CD14-positive monocyte (primary cell): ENCODE results near the gene MSI2. TPM values are rescaled to one million over a fixed set of nuclear protein-coding genes. Genes with fewer than 3 reads are reported as not detected.

Experiments used
- DNase-seq, 3 donors: peaks; one replicate each; pipeline ENCODE4 v3.0.0-alpha.2; 2011 to 2022
- H2AFZ ChIP-seq: 2 replicates; pipeline ENCODE4 v1.6.0; 2012; ENCODE audit warnings: mild to moderate bottlenecking, low read depth, low read length, inconsistent platforms; ENCODE audit not compliant: insufficient read depth, poor library complexity, severe bottlenecking
- H3K27ac ChIP-seq, 2 donors: 1 replicate in 1 of 2; 2 replicates in 1 of 2; pipeline ENCODE4 v1.5.1; 2012 to 2013; ENCODE audit warnings: low read length in 2 of 2, control low read depth in 1 of 2, inconsistent platforms in 1 of 2, low read depth in 1 of 2, mild to moderate bottlenecking in 1 of 2
- H3K27me3 ChIP-seq, 2 donors: one replicate each; pipeline versions ENCODE4 v1.6.0 to v1.6.1; 2011 to 2013; ENCODE audit warnings: low read length in 2 of 2; ENCODE audit not compliant: control insufficient read depth in 2 of 2, insufficient read depth in 2 of 2
- H3K36me3 ChIP-seq, 2 donors: replicated peaks in 1 of 2; 1 replicate in 1 of 2; 2 replicates in 1 of 2; pipeline versions ENCODE4 v1.5.1 to v1.6.1; 2012 to 2013; ENCODE audit warnings: low read length in 2 of 2, control low read depth in 1 of 2, inconsistent platforms in 1 of 2, mild to moderate bottlenecking in 1 of 2; ENCODE audit not compliant: insufficient read depth in 2 of 2, control insufficient read depth in 1 of 2
- H3K4me1 ChIP-seq, 2 donors: 1 replicate in 1 of 2; 2 replicates in 1 of 2; pipeline versions ENCODE4 v1.5.1 to v1.6.1; 2012 to 2013; ENCODE audit warnings: low read length in 2 of 2, control low read depth in 1 of 2, inconsistent platforms in 1 of 2, mild to moderate bottlenecking in 1 of 2, moderate library complexity in 1 of 2; ENCODE audit not compliant: insufficient read depth in 2 of 2, control insufficient read depth in 1 of 2
- H3K4me2 ChIP-seq: replicated peaks from 2 replicates; pipeline ENCODE3; 2012; ENCODE audit warnings: low read length, moderate library complexity, mild to moderate bottlenecking; ENCODE audit not compliant: poor library complexity, severe bottlenecking; ENCODE audit errors: extremely low read depth
- H3K4me3 ChIP-seq, 3 experiments: fragments of 200-600 bp in 1 of 3; sonication (generic) in 1 of 3; replicated peaks in 1 of 3; 1 replicate in 2 of 3; 2 replicates in 1 of 3; pipeline ENCODE4 v1.5.1; 2011 to 2013; ENCODE audit warnings: low read length in 3 of 3, mild to moderate bottlenecking in 3 of 3, control low read depth in 2 of 3, low read depth in 2 of 3, inconsistent platforms in 1 of 3, moderate library complexity in 1 of 3
- H3K79me2 ChIP-seq: 2 replicates; pipeline ENCODE4 v1.6.0; 2012; ENCODE audit warnings: mild to moderate bottlenecking, control low read depth, inconsistent platforms, low read length, moderate library complexity; ENCODE audit not compliant: insufficient read depth
- H3K9ac ChIP-seq: 2 replicates; pipeline ENCODE4 v1.6.0; 2017; ENCODE audit warnings: low read length, mild to moderate bottlenecking; ENCODE audit not compliant: insufficient read depth, poor library complexity, severe bottlenecking
- H3K9me3 ChIP-seq, 2 donors: replicated peaks in 1 of 2; 1 replicate in 1 of 2; 2 replicates in 1 of 2; pipeline versions ENCODE4 v1.5.1 to v1.6.1; 2012 to 2013; ENCODE audit warnings: low read length in 2 of 2, control low read depth in 1 of 2; ENCODE audit not compliant: control insufficient read depth in 1 of 2, insufficient read depth in 1 of 2
- H4K20me1 ChIP-seq: 2 replicates; pipeline ENCODE4 v1.6.0; 2012; ENCODE audit warnings: mild to moderate bottlenecking, low read length, control low read depth, moderate library complexity; ENCODE audit not compliant: insufficient read depth
- H3K27ac Mint-ChIP-seq, 7 donors: one replicate each; pipeline ENCODE4 v1.8.0; 2020; ENCODE audit warnings: mild to moderate bottlenecking in 7 of 7, mixed read lengths in 7 of 7, moderate library complexity in 6 of 7, inconsistent platforms in 2 of 7
- H3K27me3 Mint-ChIP-seq, 3 donors: one replicate each; pipeline ENCODE4 v1.8.0; 2021 to 2022; ENCODE audit warnings: low read depth in 3 of 3, mild to moderate bottlenecking in 3 of 3, mixed read lengths in 3 of 3, moderate library complexity in 3 of 3, inconsistent platforms in 1 of 3
- H3K36me3 Mint-ChIP-seq, 2 donors: one replicate each; pipeline ENCODE4 v1.8.0; 2020; ENCODE audit warnings: mixed read lengths in 2 of 2, inconsistent platforms in 1 of 2, mild to moderate bottlenecking in 1 of 2
- H3K4me1 Mint-ChIP-seq: one replicate; pipeline ENCODE4 v1.8.0; 2020; ENCODE audit warnings: mild to moderate bottlenecking, mixed read lengths
- H3K4me3 Mint-ChIP-seq, 2 donors: one replicate each; pipeline ENCODE4 v1.8.0; 2020; ENCODE audit warnings: mild to moderate bottlenecking in 2 of 2, mixed read lengths in 2 of 2, moderate library complexity in 1 of 2
- H3K9me3 Mint-ChIP-seq, 7 donors: one replicate each; pipeline ENCODE4 v1.8.0; 2020 to 2022; ENCODE audit warnings: mixed read lengths in 7 of 7, mild to moderate bottlenecking in 6 of 7, moderate library complexity in 6 of 7, inconsistent platforms in 2 of 7
- WGBS: methylation state at CpG from one replicate; pipeline ENCODE4 v1.1.5; 2013; ENCODE audit warnings: missing lambda C conversion rate; ENCODE audit not compliant: insufficient coverage; 5-methylcytosine and 5-hydroxymethylcytosine counted together
- intact Hi-C, 2 donors: fragments of 100-400 bp; cut with micrococcal nuclease; formaldehyde crosslinking; loops; one replicate each; pipeline versions ENCODE4 v1.15.0 to v1.15.1; 2023
- polyA plus RNA-seq, 3 donors: library from polyadenylated mRNA; depleted of rRNA in 1 of 3; unstranded in 2 of 3; stranded (reverse) in 1 of 3; fragments of 300-500 nt in 2 of 3; fragments of >200 nt in 1 of 3; fragmentation: Illumina TruSeq in 2 of 3; gene quantifications; 1 replicate in 2 of 3; 2 replicates in 1 of 3; pipeline ENCODE4 v1.2.3, GENCODE V29; 2012 to 2021
- TF ChIP-seq, protein P1 (sequence below): fragments of 200-600 bp; IDR thresholded peaks from one replicate; pipeline ENCODE4 v1.8.0; 2022; ENCODE audit warnings: antibody characterized with exemption, mild to moderate bottlenecking

The MSI2 gene
- polyA plus RNA-seq, 3 donors = 0.20 to 6.6 (median 0.37) TPM

DNA sequence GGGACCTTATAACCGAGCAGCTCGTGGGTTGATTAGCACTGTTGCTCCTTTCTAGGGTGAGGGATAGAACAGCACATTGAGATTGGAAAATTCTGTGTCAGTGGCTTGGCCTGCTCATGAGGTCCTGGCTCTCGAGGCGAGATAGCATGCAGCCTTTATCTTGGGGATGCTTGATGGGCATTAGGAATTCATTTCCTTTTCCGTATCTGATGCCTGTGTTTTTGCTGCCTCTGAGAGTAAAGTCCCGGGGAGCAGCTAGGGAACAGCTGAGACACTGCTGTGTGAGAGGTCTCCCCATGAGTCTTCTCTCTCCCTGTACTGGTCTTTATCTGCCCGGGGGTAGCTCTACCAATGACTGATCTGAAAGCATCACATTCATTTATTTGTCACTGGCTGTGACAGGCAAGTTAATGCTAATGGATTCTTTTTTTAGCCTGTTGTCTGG lies 14.5 kb downstream of the MSI2 start:
- Histone ChIP-seq H3K27ac (no peak overlapping the region), H3K4me3 (no peak overlapping the region), H3K9ac (no peak overlapping the region), H3K9me3 (no peaks in the 10 kb centered on the region), H3K4me1 (no peaks in the 10 kb centered on the region), H3K4me2 (no peak overlapping the region), H3K79me2 (no peaks in the 10 kb centered on the region), H4K20me1 (no peaks in the 10 kb centered on the region), H2AFZ (no peak overlapping the region), H3K36me3 (peaks cover 2 to 48% of the 10 kb centered on the region in 2 donors), H3K27me3 (no peaks in the 10 kb centered on the region)
- Mint-ChIP-seq H3K27me3 (peaks cover 0 to 2% (median 0%) of the 10 kb centered on the region in 3 donors), H3K27ac (peak overlapping the region in 1 of 7 donors; percentile 3), H3K9me3 (no peaks in the 10 kb centered on the region), H3K36me3 (peaks cover 45 to 79% of the 10 kb centered on the region in 2 donors), H3K4me1 (no peaks in the 10 kb centered on the region), H3K4me3 (no peak overlapping the region)
- intact Hi-C loops = no loop called here
- WGBS = no CpG with 5 or more reads among the region's 7 CpGs
- no peak for DNase-seq
- TF ChIP-seq, protein P1, sequence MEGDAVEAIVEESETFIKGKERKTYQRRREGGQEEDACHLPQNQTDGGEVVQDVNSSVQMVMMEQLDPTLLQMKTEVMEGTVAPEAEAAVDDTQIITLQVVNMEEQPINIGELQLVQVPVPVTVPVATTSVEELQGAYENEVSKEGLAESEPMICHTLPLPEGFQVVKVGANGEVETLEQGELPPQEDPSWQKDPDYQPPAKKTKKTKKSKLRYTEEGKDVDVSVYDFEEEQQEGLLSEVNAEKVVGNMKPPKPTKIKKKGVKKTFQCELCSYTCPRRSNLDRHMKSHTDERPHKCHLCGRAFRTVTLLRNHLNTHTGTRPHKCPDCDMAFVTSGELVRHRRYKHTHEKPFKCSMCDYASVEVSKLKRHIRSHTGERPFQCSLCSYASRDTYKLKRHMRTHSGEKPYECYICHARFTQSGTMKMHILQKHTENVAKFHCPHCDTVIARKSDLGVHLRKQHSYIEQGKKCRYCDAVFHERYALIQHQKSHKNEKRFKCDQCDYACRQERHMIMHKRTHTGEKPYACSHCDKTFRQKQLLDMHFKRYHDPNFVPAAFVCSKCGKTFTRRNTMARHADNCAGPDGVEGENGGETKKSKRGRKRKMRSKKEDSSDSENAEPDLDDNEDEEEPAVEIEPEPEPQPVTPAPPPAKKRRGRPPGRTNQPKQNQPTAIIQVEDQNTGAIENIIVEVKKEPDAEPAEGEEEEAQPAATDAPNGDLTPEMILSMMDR = no peak

DNA sequence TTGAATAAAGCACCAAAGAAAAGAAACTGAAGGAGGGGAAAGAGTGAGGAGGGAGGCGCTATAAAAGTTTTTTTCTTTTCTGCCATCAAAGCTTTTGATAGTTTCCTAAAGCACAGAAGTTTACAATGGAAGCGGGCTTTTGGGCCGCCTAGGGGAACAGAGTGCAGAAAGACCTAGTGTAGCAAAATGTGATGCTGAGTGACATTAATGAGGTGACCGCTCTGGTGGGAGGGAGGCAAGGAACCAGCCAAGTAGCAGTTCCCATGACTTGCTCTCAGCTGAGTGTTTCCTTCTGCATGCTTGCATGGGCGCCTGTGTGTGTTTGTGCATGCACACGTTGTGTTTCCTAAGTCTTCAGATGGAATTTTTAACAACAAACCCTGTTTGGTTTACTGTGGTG lies 15.5 kb downstream of the MSI2 start:
- Histone ChIP-seq H3K9me3 (no peaks in the 10 kb centered on the region), H3K79me2 (no peaks in the 10 kb centered on the region), H3K27me3 (no peaks in the 10 kb centered on the region), H3K4me3 (no peak overlapping the region), H3K27ac (no peak overlapping the region), H3K36me3 (peaks cover 2 to 46% of the 10 kb centered on the region in 2 donors), H3K4me1 (peaks cover 3 to 4% of the 10 kb centered on the region in 2 donors), H2AFZ (no peak overlapping the region), H4K20me1 (no peaks in the 10 kb centered on the region), H3K4me2 (no peak overlapping the region), H3K9ac (no peak overlapping the region)
- no peak overlapping the region for H3K27ac Mint-ChIP-seq
- H3K36me3 Mint-ChIP-seq = peaks cover 41 to 75% of the 10 kb centered on the region in 2 donors
- no peaks in the 10 kb centered on the region for H3K9me3 Mint-ChIP-seq
- H3K4me3 Mint-ChIP-seq = no peak overlapping the region
- TF ChIP-seq, protein P1 = no peak
- no peak for DNase-seq
- peaks cover 0 to 2% (median 0%) of the 10 kb centered on the region in 3 donors for H3K27me3 Mint-ChIP-seq
- 90% methylated on average over 3 of the region's 6 CpGs for WGBS
- H3K4me1 Mint-ChIP-seq = peaks cover 7% of the 10 kb centered on the region
- intact Hi-C loops = no loop called here
